H9 (cell line): Measurements from ENCODE around the gene DAND5. TPM values are rescaled to one million over a fixed set of nuclear protein-coding genes. Genes with fewer than 3 reads are reported as not detected.

Experiments
- DNase-seq: peaks from one replicate; pipeline ENCODE4 v3.0.0-alpha.2; 2017
- H2AFZ ChIP-seq: one replicate; pipeline ENCODE4 v1.6.1; 2013; ENCODE audit warnings: mild to moderate bottlenecking, low read length, control low read depth, moderate library complexity
- H2AK5ac ChIP-seq: 2 replicates; pipeline ENCODE4 v1.6.1; 2013; ENCODE audit warnings: low read length, control low read depth, mixed read lengths; ENCODE audit not compliant: insufficient read length
- H2BK120ac ChIP-seq: one replicate; pipeline ENCODE4 v1.6.1; 2013; ENCODE audit warnings: low read depth, mild to moderate bottlenecking, low read length, control low read depth, inconsistent platforms; ENCODE audit not compliant: poor library complexity, severe bottlenecking
- H2BK12ac ChIP-seq: 2 replicates; pipeline ENCODE4 v1.6.1; 2013; ENCODE audit warnings: low read length, control low read depth, mixed read lengths, low read depth; ENCODE audit not compliant: insufficient read length
- H2BK15ac ChIP-seq: 2 replicates; pipeline ENCODE4 v1.6.1; 2013; ENCODE audit warnings: low read depth, low read length, control low read depth
- H2BK20ac ChIP-seq: one replicate; pipeline ENCODE4 v1.6.1; 2013; ENCODE audit warnings: low read depth, mild to moderate bottlenecking, low read length, control low read depth, inconsistent platforms; ENCODE audit not compliant: poor library complexity, severe bottlenecking
- H2BK5ac ChIP-seq: 2 replicates; pipeline ENCODE4 v1.6.1; 2013; ENCODE audit warnings: low read length, control low read depth, mixed read lengths; ENCODE audit not compliant: insufficient read length
- H3K14ac ChIP-seq: 2 replicates; pipeline ENCODE4 v1.6.1; 2013; ENCODE audit warnings: low read length, control low read depth; ENCODE audit not compliant: insufficient read depth
- H3K18ac ChIP-seq: 2 replicates; pipeline ENCODE4 v1.6.1; 2013; ENCODE audit warnings: low read depth, mild to moderate bottlenecking, mixed read lengths, low read length, control low read depth; ENCODE audit not compliant: insufficient read length
- H3K23ac ChIP-seq: 2 replicates; pipeline ENCODE4 v1.6.1; 2013; ENCODE audit warnings: low read length, control low read depth, mixed read lengths, low read depth; ENCODE audit not compliant: insufficient read length
- H3K23me2 ChIP-seq: 2 replicates; pipeline ENCODE4 v1.6.1; 2013; ENCODE audit warnings: low read depth, mild to moderate bottlenecking, mixed read lengths, low read length, control low read depth; ENCODE audit not compliant: insufficient read length, poor library complexity, severe bottlenecking
- H3K27ac ChIP-seq: 2 replicates; pipeline ENCODE4 v1.5.1; 2013; ENCODE audit warnings: low read length, control low read depth, mixed read lengths, low read depth; ENCODE audit not compliant: insufficient read length
- H3K27me3 ChIP-seq: 2 replicates; pipeline ENCODE4 v1.6.1; 2013; ENCODE audit warnings: low read length, control low read depth, inconsistent platforms; ENCODE audit not compliant: insufficient read depth
- H3K4ac ChIP-seq: 2 replicates; pipeline ENCODE4 v1.6.1; 2013; ENCODE audit warnings: low read depth, mild to moderate bottlenecking, control low read depth, inconsistent platforms, low read length, moderate library complexity
- H3K4me1 ChIP-seq: 2 replicates; pipeline ENCODE4 v1.6.1; 2013; ENCODE audit warnings: low read length, control low read depth, inconsistent platforms; ENCODE audit not compliant: insufficient read depth
- H3K4me2 ChIP-seq: 2 replicates; pipeline ENCODE4 v1.6.1; 2013; ENCODE audit warnings: low read length, control low read depth, mixed read lengths; ENCODE audit not compliant: insufficient read length, insufficient read depth
- H3K56ac ChIP-seq: 2 replicates; pipeline ENCODE4 v1.6.1; 2013; ENCODE audit warnings: low read depth, mild to moderate bottlenecking, mixed read lengths, low read length, control low read depth; ENCODE audit not compliant: insufficient read length
- H3K79me1 ChIP-seq: 2 replicates; pipeline ENCODE4 v1.6.1; 2013; ENCODE audit warnings: low read depth, mild to moderate bottlenecking, moderate library complexity, low read length, control low read depth, inconsistent platforms; ENCODE audit not compliant: insufficient read depth, poor library complexity, severe bottlenecking
- H3K79me2 ChIP-seq: 2 replicates; pipeline ENCODE4 v1.6.1; 2013; ENCODE audit warnings: low read length, control low read depth, inconsistent platforms; ENCODE audit not compliant: insufficient read depth
- H3K9ac ChIP-seq: 2 replicates; pipeline ENCODE4 v1.6.1; 2013; ENCODE audit warnings: low read length, control low read depth, mixed read lengths; ENCODE audit not compliant: insufficient read length; ENCODE audit errors: extremely low read depth
- H3K9me3 ChIP-seq: one replicate; pipeline ENCODE4 v1.6.1; 2013; ENCODE audit warnings: low read depth, low read length, inconsistent platforms; ENCODE audit not compliant: control insufficient read depth
- H3T11ph ChIP-seq: one replicate; pipeline ENCODE4 v1.6.1; 2013; ENCODE audit warnings: mild to moderate bottlenecking, low read length, control low read depth, inconsistent platforms
- H4K20me1 ChIP-seq: one replicate; pipeline ENCODE4 v1.6.1; 2013; ENCODE audit not compliant: control insufficient read depth, insufficient read length, insufficient read depth
- H4K5ac ChIP-seq: 2 replicates; pipeline ENCODE4 v1.6.1; 2013; ENCODE audit warnings: low read depth, mild to moderate bottlenecking, mixed read lengths, low read length, control low read depth; ENCODE audit not compliant: insufficient read length
- H4K8ac ChIP-seq: replicated peaks from 2 replicates; pipeline ENCODE4 v1.6.1; 2013; ENCODE audit warnings: low read length, control low read depth, mixed read lengths, low read depth; ENCODE audit not compliant: insufficient read length
- H4K91ac ChIP-seq: 2 replicates; pipeline ENCODE4 v1.6.1; 2013; ENCODE audit warnings: low read depth, mild to moderate bottlenecking, moderate library complexity, mixed read lengths, low read length, control low read depth; ENCODE audit not compliant: insufficient read length
- H3K27ac Mint-ChIP-seq, 3 experiments: 2 replicates in 2 of 3; 3 replicates in 1 of 3; pipeline ENCODE4 v1.8.0; 2020 to 2021; ENCODE audit warnings: mixed read lengths in 3 of 3, mild to moderate bottlenecking in 1 of 3, moderate library complexity in 1 of 3
- H3K27me3 Mint-ChIP-seq: 2 replicates; pipeline ENCODE4 v1.8.0; 2021; ENCODE audit warnings: low read depth, mild to moderate bottlenecking, moderate library complexity, mixed read lengths
- H3K36me3 Mint-ChIP-seq, 3 experiments: 2 replicates in 2 of 3; 3 replicates in 1 of 3; pipeline ENCODE4 v1.8.0; 2020 to 2021; ENCODE audit warnings: low read depth in 3 of 3, mixed read lengths in 3 of 3; ENCODE audit not compliant: insufficient read depth in 1 of 3
- H3K4me1 Mint-ChIP-seq, 2 experiments: 2 replicates each; pipeline ENCODE4 v1.8.0; 2020; ENCODE audit warnings: mixed read lengths in 2 of 2
- H3K4me3 Mint-ChIP-seq, 2 experiments: 2 replicates in 1 of 2; 3 replicates in 1 of 2; pipeline ENCODE4 v1.8.0; 2020 to 2021; ENCODE audit warnings: mild to moderate bottlenecking in 2 of 2, mixed read lengths in 2 of 2, moderate library complexity in 1 of 2
- H3K9me3 Mint-ChIP-seq, 2 experiments: 2 replicates in 1 of 2; 3 replicates in 1 of 2; pipeline ENCODE4 v1.8.0; 2020; ENCODE audit warnings: mild to moderate bottlenecking in 2 of 2, mixed read lengths in 2 of 2, moderate library complexity in 1 of 2
- CTCF ChIP-seq: fragments of 200-600 bp; sonication (generic); conservative IDR thresholded peaks from 3 replicates; pipeline ENCODE4 v1.8.0; 2021; ENCODE audit warnings: antibody characterized with exemption, mild to moderate bottlenecking
- WGBS: extraction: QIAGEN DNeasy Blood & Tissue Kit; methylation state at CpG from one replicate; pipeline ENCODE4 v1.1.7; 2013; ENCODE audit warnings: missing lambda C conversion rate, low lambda C conversion rate, mixed read lengths; ENCODE audit not compliant: insufficient read length; ENCODE audit errors: extremely low coverage; 5-methylcytosine and 5-hydroxymethylcytosine counted together
- total RNA-seq: library from RNA; stranded (reverse); gene quantifications from 2 replicates; pipeline ENCODE4 v1.2.1, GENCODE V29; 2021

DAND5 gene
- total RNA-seq, 1 experiment from 2014 or later: 0.11 TPM

- no peaks in the 10 kb centered on the region for H3K36me3 Mint-ChIP-seq
- no peak overlapping the region for H3K56ac ChIP-seq
- peaks cover 6 to 9% of the 10 kb centered on the region in 2 experiments for H3K4me1 Mint-ChIP-seq
- H3K14ac ChIP-seq: no peak overlapping the region
- no peak overlapping the region for H2BK5ac ChIP-seq
- H3K27me3 Mint-ChIP-seq: peaks cover 4% of the 10 kb centered on the region
- H3K23ac ChIP-seq: no peak overlapping the region
- no peak overlapping the region for H2BK120ac ChIP-seq
- no peak overlapping the region for H4K91ac ChIP-seq
- H3K9ac ChIP-seq: no peak overlapping the region
- H4K5ac ChIP-seq: no peak overlapping the region
- no peaks in the 10 kb centered on the region; a peak in 1 of 5 replicates for H3K9me3 Mint-ChIP-seq
- no peaks in the 10 kb centered on the region for H3K79me2 ChIP-seq
- H3K27ac ChIP-seq: no peak overlapping the region
- no peak overlapping the region for H3K4me3 Mint-ChIP-seq
- no peaks in the 10 kb centered on the region for H4K20me1 ChIP-seq
- peak; percentile 20 for DNase-seq
- H3K18ac ChIP-seq: no peak overlapping the region
- H2BK20ac ChIP-seq: no peak overlapping the region
- no peak for TF ChIP-seq CTCF
- no peaks in the 10 kb centered on the region for H3K23me2 ChIP-seq
- no peaks in the 10 kb centered on the region for H3K9me3 ChIP-seq
- no peak overlapping the region for H3T11ph ChIP-seq
- no peak overlapping the region for H3K27ac Mint-ChIP-seq
- H4K8ac ChIP-seq: no peak overlapping the region
- no peak overlapping the region for H2BK15ac ChIP-seq
- no peak overlapping the region for H3K4ac ChIP-seq
- no CpG with 5 or more reads among the region's 3 CpGs for WGBS
- H3K79me1 ChIP-seq: no peaks in the 10 kb centered on the region
- H3K4me2 ChIP-seq: no peak overlapping the region
- H2AFZ ChIP-seq: no peak overlapping the region
- H3K4me1 ChIP-seq: no peaks in the 10 kb centered on the region
- peaks cover 4% of the 10 kb centered on the region; the same call in 1 of the 2 replicates for H3K27me3 ChIP-seq
- no peak overlapping the region for H2BK12ac ChIP-seq
- H2AK5ac ChIP-seq: no peak overlapping the region
Measured at GRCh38 chr19:12984143-12984627, 14.8 kb downstream of the DAND5 start.
